ENCODE results near the gene ACSL1. TPM values are rescaled to one million over a fixed set of nuclear protein-coding genes. Genes with fewer than 3 reads are reported as not detected.

The ACSL1 gene
- total and polyA plus RNA-seq, 9 of the 15 experiments (the other 6 are each of a cell fraction or from before 2014, with no cell fraction given), result 6.7 to 24.1 (median 15.0) TPM

GRCh38 chr4:184787766-184788503 is 37.8 kb downstream of the ACSL1 start:
- BruUV-seq (replicated peaks), result no TSS peak
- in situ Hi-C loops (cut with MboI), result no loop called here
- CTCF ChIA-PET (ENCODE audit: low intra/inter-chr PET ratio), result no interaction called here

DNA sequence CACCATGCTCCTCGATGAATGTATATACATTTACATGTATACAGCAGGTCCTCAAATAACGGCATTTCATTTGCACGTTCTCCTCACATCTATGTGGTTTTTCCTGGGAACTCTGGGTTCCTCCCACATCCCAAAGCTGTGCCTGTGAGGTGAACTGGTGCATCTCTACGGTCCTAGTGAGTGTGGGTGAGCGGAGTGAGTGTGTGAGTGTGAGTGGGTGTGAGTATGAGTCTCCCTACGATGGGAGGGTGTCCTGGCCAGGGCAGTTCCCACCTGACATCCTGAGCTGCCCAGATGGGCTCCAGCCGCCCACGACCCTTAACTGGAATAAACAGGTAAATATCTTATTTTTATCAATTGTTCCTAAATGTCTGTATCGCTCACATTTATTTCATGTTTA is 40.0 kb downstream of the ACSL1 start:
- no peaks in the 10 kb centered on the region for H3K9me1 ChIP-seq (ENCODE audit: control insufficient read depth, insufficient read depth, low read length)
- TF ChIP-seq ZFPM2 (CRISPR knock-in tag; IDR thresholded peaks at IDR 0.05) (no peak), RBFOX2 (IDR thresholded peaks at IDR 0.05; ENCODE audit: low read depth, low read length) (no peak), SRF (CRISPR knock-in tag; IDR thresholded peaks at IDR 0.05) (no peak), RNF2 (IDR thresholded peaks at IDR 0.05) (no peak), ZNF766 (CRISPR knock-in tag; conservative IDR thresholded peaks at IDR 0.05) (no peak), MTA3 (IDR thresholded peaks at IDR 0.05; ENCODE audit: borderline replicate concordance) (no peak), ZNF121 (CRISPR knock-in tag; conservative IDR thresholded peaks at IDR 0.05) (no peak), CREBBP (IDR thresholded peaks at IDR 0.05; ENCODE audit: low read depth, low read length) (no peak), PTTG1 (tag; IDR thresholded peaks at IDR 0.05; ENCODE audit: low read depth) (no peak), KAT7 (CRISPR knock-in tag; IDR thresholded peaks at IDR 0.05; ENCODE audit: borderline replicate concordance) (no peak), ESRRB (CRISPR knock-in tag; IDR thresholded peaks at IDR 0.05; ENCODE audit: borderline replicate concordance) (no peak), KAT8 (IDR thresholded peaks at IDR 0.05; ENCODE audit: low read depth) (no peak), ZNF717 (CRISPR knock-in tag; IDR thresholded peaks at IDR 0.05) (no peak), NR2F6 (CRISPR knock-in tag; IDR thresholded peaks at IDR 0.05) (no peak), CHCHD3 (CRISPR knock-in tag; IDR thresholded peaks at IDR 0.05) (no peak), FOXK1 (CRISPR knock-in tag; IDR thresholded peaks at IDR 0.05; ENCODE audit: borderline replicate concordance) (no peak)
- 63% methylated on average over 9 of the region's 9 CpGs for WGBS (ENCODE audit: insufficient coverage, low coverage, missing lambda C conversion rate)
- ChIA-PET CTCF (ENCODE audit: low intra/inter-chr PET ratio) (no interaction called here), POLR2A (no interaction called here)
- DNase-seq (ENCODE audit: extremely low read depth in 1 of 4, low spot score in 3 of 4) (no peak), ATAC-seq (no peak), FAIRE-seq (no peak)
- H3K4me2 ChIP-seq (ENCODE audit: insufficient read depth, low read length), result no peak overlapping the region
- no peaks in the 10 kb centered on the region; a peak in 1 of 5 replicates for H3K4me1 ChIP-seq (replicated peaks in 1 of 2; ENCODE audit: control insufficient read depth in 2 of 2, insufficient read depth in 2 of 2, low read length in 2 of 2)
- BruUV-seq (replicated peaks), result no TSS peak
- no peaks in the 10 kb centered on the region for H3K36me3 ChIP-seq (ENCODE audit: control insufficient read depth, insufficient read depth, low read length)
- H3K9me3 ChIP-seq (replicated peaks; ENCODE audit: control insufficient read depth, insufficient read depth, low read depth, low read length), result no peaks in the 10 kb centered on the region
- no peaks in the 10 kb centered on the region for H3K27me3 ChIP-seq (ENCODE audit: control insufficient read depth in 2 of 2, insufficient read depth in 2 of 2, low read length in 2 of 2)
- H2AFZ ChIP-seq (ENCODE audit: low read depth, low read length), result no peak overlapping the region
- intact Hi-C loops (cut with micrococcal nuclease) (no loop called here), in situ Hi-C loops (cut with MboI) (no loop called here)
- no peak overlapping the region for H3K27ac ChIP-seq (ENCODE audit: extremely low read depth, low read depth, low read length)
- no peaks in the 10 kb centered on the region for H4K20me1 ChIP-seq (replicated peaks; ENCODE audit: control insufficient read depth, insufficient read depth, low read length)
- H3K9ac ChIP-seq (ENCODE audit: insufficient read depth in 1 of 2, low read depth in 2 of 2, low read length in 2 of 2), result no peak overlapping the region
- H3K79me2 ChIP-seq (ENCODE audit: control insufficient read depth, insufficient read depth, low read length), result no peaks in the 10 kb centered on the region
- H3K4me3 ChIP-seq, result no peak overlapping the region

More at GRCh38 chr4:184787766-184788503, 37.8 kb downstream of the ACSL1 start:
- H3K4me3 ChIP-seq, result no peak overlapping the region
- ATAC-seq, result no peak
- no peak overlapping the region for H3K4me2 ChIP-seq (ENCODE audit: insufficient read depth, low read length)
- no peaks in the 10 kb centered on the region for H3K27me3 ChIP-seq (ENCODE audit: control insufficient read depth in 2 of 2, insufficient read depth in 2 of 2, low read length in 2 of 2)
- no peak overlapping the region for H3K27ac ChIP-seq (ENCODE audit: extremely low read depth, low read depth, low read length)
- H4K20me1 ChIP-seq (replicated peaks; ENCODE audit: control insufficient read depth, insufficient read depth, low read length), result no peaks in the 10 kb centered on the region
- FAIRE-seq, result no peak
- no peaks in the 10 kb centered on the region for H3K9me1 ChIP-seq (ENCODE audit: control insufficient read depth, insufficient read depth, low read length)
- intact Hi-C loops (cut with micrococcal nuclease), result no loop called here
- no peak overlapping the region for H2AFZ ChIP-seq (ENCODE audit: low read depth, low read length)
- H3K9me3 ChIP-seq (replicated peaks; ENCODE audit: control insufficient read depth, insufficient read depth, low read depth, low read length), result no peaks in the 10 kb centered on the region
- WGBS (ENCODE audit: insufficient coverage, low coverage, missing lambda C conversion rate), result 57% methylated on average over 4 of the region's 6 CpGs
- DNase-seq (ENCODE audit: extremely low read depth in 1 of 4, low spot score in 3 of 4), result no peak
- peaks cover 0 to 4% of the 10 kb centered on the region in 2 experiments; a peak in 3 of 5 replicates for H3K4me1 ChIP-seq (replicated peaks in 1 of 2; ENCODE audit: control insufficient read depth in 2 of 2, insufficient read depth in 2 of 2, low read length in 2 of 2)
- POLR2A ChIA-PET, result no interaction called here
- TF ChIP-seq ZNF224 (CRISPR knock-in tag; IDR thresholded peaks at IDR 0.05) (no peak), KAT2B (IDR thresholded peaks at IDR 0.05; ENCODE audit: low read depth, low read length) (no peak), ZBTB17 (CRISPR knock-in tag; IDR thresholded peaks at IDR 0.05) (no peak), ZNF121 (CRISPR knock-in tag; conservative IDR thresholded peaks at IDR 0.05) (peak; percentile 73), GATA2 (CRISPR knock-in tag; IDR thresholded peaks at IDR 0.05) (no peak)
- H3K79me2 ChIP-seq (ENCODE audit: control insufficient read depth, insufficient read depth, low read length), result no peaks in the 10 kb centered on the region
- H3K9ac ChIP-seq (ENCODE audit: insufficient read depth in 1 of 2, low read depth in 2 of 2, low read length in 2 of 2), result no peak overlapping the region
- H3K36me3 ChIP-seq (ENCODE audit: control insufficient read depth, insufficient read depth, low read length), result no peaks in the 10 kb centered on the region

Data from K562 (cell line).